Lower lobe of right lung (tissue), 2 donors: ENCODE results near the gene UQCRC1. TPM values are rescaled to one million over a fixed set of nuclear protein-coding genes. Genes with fewer than 3 reads are reported as not detected.

Source experiments
- ATAC-seq, 2 donors: fragments of 200-7000 bp; cut with Tn5 transposase; one replicate each; pipeline ENCODE4 v1.9.1; 2020 to 2022; ENCODE audit warnings: mild to moderate bottlenecking in 2 of 2, moderate library complexity in 2 of 2
- DNase-seq: peaks from one replicate; pipeline ENCODE4 v3.0.0-alpha.2; 2020
- H3K27ac ChIP-seq: fragments of 200-600 bp; one replicate; pipeline ENCODE4 v1.8.0; 2022
- H3K27me3 ChIP-seq: fragments of 200-600 bp; one replicate; pipeline ENCODE4 v1.8.0; 2022; ENCODE audit warnings: low read depth
- H3K36me3 ChIP-seq: fragments of 200-600 bp; one replicate; pipeline ENCODE4 v1.8.0; 2022; ENCODE audit warnings: mild to moderate bottlenecking
- H3K4me1 ChIP-seq: fragments of 200-600 bp; one replicate; pipeline ENCODE4 v1.8.0; 2022
- H3K4me3 ChIP-seq: fragments of 200-600 bp; one replicate; pipeline ENCODE4 v1.8.0; 2022; ENCODE audit warnings: mild to moderate bottlenecking
- H3K9me3 ChIP-seq: fragments of 200-600 bp; one replicate; pipeline ENCODE4 v1.8.0; 2022
- intact Hi-C: fragments of 100-400 bp; cut with DNase I; formaldehyde crosslinking; loops from one replicate; pipeline ENCODE4 v1.11.0; 2022
- total RNA-seq: library from RNA; stranded (reverse); fragmentation: NEBNext Ultra II Directional; extraction: Animal tissue kit (Norgen Biotek cat#: 25700); gene quantifications from one replicate; pipeline ENCODE4 v1.2.1, GENCODE V29; 2021
- TF ChIP-seq, protein P1 (sequence below): fragments of 200-600 bp; IDR thresholded peaks from one replicate; pipeline ENCODE4 v1.8.0; 2022; ENCODE audit warnings: antibody characterized with exemption, mild to moderate bottlenecking
- donor health status: DM: no; HTN: yes; CAD: no; lungs with severe emphysema.

The UQCRC1 gene
- total RNA-seq, 1 donor from 2014 or later, result 121 TPM

DNA sequence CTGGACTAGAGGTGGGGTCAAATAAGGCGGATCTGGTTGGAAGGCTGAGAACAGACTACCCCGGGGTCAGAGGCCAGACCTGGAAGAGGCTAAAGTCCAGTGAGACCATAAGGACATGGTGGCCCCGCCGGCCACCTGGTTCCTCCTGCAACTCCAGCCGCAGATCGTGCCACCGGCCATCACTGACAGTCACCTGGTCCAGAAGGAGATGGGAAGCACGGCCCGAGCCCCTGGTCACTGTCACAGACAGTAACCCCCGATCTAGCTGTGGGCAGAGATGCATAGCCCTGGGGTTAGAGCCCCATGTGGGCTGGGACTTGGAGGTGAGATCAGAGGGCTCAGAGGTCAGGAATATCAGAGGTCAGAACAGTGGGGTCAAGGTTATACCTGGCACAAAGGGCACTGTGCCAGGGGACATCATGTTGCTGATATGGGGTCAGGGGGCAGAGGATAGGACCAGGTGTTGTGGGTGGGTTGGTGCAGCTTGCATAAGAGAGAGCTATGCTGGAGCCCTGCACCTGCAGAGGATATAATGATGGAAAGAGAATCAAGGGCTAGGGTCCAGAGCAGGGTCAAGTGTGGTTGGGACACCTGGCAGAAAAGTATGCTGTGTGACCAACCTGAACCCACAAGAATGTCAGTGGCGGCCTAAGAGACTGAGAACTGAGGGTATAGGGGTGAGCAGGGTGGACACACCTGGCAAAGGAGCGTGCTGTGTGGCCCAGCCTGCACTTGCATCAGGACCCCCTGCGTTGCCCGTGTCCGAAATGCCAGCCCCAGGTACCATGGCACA is 43.7 kb upstream of the UQCRC1 start:
- intact Hi-C loops, result no loop called here
- Histone ChIP-seq H3K36me3 (no peaks in the 10 kb centered on the region), H3K27ac (no peak overlapping the region), H3K4me1 (peaks cover 10% of the 10 kb centered on the region), H3K27me3 (no peaks in the 10 kb centered on the region), H3K4me3 (no peak overlapping the region), H3K9me3 (no peaks in the 10 kb centered on the region)
- ATAC-seq (no peak), DNase-seq (no peak)
- TF ChIP-seq, protein P1, sequence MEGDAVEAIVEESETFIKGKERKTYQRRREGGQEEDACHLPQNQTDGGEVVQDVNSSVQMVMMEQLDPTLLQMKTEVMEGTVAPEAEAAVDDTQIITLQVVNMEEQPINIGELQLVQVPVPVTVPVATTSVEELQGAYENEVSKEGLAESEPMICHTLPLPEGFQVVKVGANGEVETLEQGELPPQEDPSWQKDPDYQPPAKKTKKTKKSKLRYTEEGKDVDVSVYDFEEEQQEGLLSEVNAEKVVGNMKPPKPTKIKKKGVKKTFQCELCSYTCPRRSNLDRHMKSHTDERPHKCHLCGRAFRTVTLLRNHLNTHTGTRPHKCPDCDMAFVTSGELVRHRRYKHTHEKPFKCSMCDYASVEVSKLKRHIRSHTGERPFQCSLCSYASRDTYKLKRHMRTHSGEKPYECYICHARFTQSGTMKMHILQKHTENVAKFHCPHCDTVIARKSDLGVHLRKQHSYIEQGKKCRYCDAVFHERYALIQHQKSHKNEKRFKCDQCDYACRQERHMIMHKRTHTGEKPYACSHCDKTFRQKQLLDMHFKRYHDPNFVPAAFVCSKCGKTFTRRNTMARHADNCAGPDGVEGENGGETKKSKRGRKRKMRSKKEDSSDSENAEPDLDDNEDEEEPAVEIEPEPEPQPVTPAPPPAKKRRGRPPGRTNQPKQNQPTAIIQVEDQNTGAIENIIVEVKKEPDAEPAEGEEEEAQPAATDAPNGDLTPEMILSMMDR, result no peak

DNA sequence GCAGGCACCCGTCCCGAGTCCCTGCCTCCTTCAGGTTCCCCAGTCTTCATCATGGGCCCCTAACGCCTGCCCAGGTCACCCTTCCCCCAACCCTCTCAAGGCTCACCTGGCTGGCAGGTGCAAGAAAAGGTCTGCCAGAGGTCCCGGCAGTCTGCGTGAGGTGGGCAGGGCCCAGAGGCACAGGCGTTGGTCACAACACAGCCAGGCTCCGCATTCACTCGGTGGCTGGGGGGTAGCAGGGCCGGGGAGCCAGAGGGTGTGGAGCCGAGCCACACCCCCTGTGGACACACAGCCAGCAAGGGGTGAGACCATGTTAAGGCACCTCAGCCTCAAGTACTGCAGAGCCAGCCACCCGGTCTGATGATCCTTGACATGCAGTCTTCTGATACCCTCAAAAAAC is 42.3 kb upstream of the UQCRC1 start:
- no peak for DNase-seq
- ATAC-seq, result no peak

DNA sequence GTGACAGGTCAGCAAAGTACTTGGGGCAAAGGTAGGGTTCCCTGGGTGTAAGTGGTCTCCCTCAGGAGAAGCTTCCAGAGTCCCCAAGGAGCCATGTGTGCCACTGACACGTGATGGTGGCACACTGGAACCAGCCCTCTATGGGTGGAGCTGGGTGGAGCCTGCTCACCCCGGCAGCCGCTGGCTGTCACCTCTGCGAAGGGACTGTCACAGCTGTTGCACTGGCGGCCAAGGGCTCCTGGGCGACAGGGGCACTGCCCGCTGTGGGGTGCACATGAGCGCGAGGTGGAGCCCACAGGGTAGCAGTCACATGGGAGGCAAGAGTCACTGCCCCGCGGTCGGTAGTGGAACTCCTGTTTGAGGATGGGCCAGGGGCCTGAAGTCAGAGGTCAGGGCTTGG is 41.3 kb upstream of the UQCRC1 start:
- intact Hi-C loops, result no loop called here
- TF ChIP-seq, protein P1, result no peak
- no peaks in the 10 kb centered on the region for H3K4me1 ChIP-seq
- H3K36me3 ChIP-seq, result no peaks in the 10 kb centered on the region
- DNase-seq (no peak), ATAC-seq (no peak)
- H3K27ac ChIP-seq, result no peak overlapping the region
- H3K9me3 ChIP-seq, result no peaks in the 10 kb centered on the region
- no peak overlapping the region for H3K4me3 ChIP-seq
- H3K27me3 ChIP-seq, result no peaks in the 10 kb centered on the region

More for the DNA sequence above, 42.3 kb upstream of the UQCRC1 start:
- no peak overlapping the region for H3K4me3 ChIP-seq
- H3K9me3 ChIP-seq, result no peaks in the 10 kb centered on the region
- TF ChIP-seq, protein P1, result no peak
- no peak overlapping the region for H3K27ac ChIP-seq
- H3K27me3 ChIP-seq, result no peaks in the 10 kb centered on the region
- H3K4me1 ChIP-seq, result peaks cover 5% of the 10 kb centered on the region
- intact Hi-C loops, result no loop called here
- H3K36me3 ChIP-seq, result no peaks in the 10 kb centered on the region

DNA sequence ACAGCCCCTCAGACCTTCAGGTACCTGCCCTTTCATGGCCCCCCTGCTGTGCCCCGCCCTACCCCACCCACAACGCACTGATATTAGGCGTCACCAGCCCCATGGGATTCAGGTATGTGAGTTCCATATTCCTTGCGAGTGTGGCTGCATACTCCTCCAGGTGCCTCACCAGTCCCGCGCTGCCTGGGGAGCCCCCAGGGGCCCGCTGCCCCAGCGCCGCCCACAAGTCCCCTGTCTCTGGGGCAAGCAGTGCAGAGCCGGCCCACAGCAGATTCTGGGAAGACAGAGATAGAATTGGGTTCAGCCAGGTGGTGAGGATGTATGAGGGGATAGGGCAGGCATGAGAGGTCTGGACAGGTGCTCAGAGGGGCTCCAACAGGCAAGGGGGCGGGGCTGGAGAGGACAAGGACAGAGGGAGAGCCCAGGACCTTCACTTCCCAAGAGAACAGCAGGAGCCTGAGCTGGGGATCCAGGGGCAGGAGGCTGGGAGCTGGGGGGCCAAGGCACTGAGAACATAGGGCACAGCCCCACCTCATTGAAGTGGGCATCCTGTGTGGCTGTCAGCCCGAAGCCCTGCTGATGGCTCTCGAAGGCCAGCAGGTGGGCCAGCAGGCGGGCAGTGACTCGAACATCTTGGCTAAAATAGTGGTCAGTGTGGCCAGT is 38.9 kb upstream of the UQCRC1 start:
- Histone ChIP-seq H3K9me3 (no peaks in the 10 kb centered on the region), H3K4me3 (no peak overlapping the region), H3K27ac (no peak overlapping the region), H3K4me1 (no peaks in the 10 kb centered on the region), H3K36me3 (no peaks in the 10 kb centered on the region), H3K27me3 (no peaks in the 10 kb centered on the region)
- ATAC-seq (no peak), DNase-seq (no peak)
- intact Hi-C loops, result no loop called here
- TF ChIP-seq, protein P1, result no peak

DNA sequence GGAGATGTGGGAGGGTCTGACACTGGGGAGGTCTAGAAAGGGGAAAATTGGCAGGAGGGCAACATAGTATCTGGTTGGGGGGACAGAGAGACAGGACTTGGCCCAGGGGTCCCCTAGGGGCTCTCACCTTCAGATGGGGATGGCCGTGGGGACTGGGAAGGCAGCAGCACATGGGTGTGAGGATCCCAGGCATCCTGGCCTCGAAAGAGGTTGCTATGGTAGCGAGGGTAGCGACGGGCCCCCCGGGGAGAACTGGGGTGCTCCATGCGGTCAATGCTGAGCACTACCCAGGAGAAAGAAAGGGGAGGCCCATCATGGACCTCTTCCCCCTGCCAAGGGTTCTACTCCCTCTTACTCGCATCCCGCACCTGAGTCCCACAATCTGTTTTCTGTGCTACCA is 38.3 kb upstream of the UQCRC1 start:
- ATAC-seq (no peak), DNase-seq (no peak)
- H3K27ac ChIP-seq, result no peak overlapping the region
- no peaks in the 10 kb centered on the region for H3K9me3 ChIP-seq
- H3K4me1 ChIP-seq, result no peaks in the 10 kb centered on the region
- intact Hi-C loops, result no loop called here
- no peaks in the 10 kb centered on the region for H3K27me3 ChIP-seq
- no peak overlapping the region for H3K4me3 ChIP-seq
- H3K36me3 ChIP-seq, result no peaks in the 10 kb centered on the region
- TF ChIP-seq, protein P1, result no peak
